Activated gamma-delta T cell (primary cell): Measurements from ENCODE around the gene ITGA8.
"Not testable (repeated sequence)": the region's sequence is repeated elsewhere in the genome, so short reads cannot be mapped to it uniquely, and the experiment has no call there.

Experiments used
- DNase-seq: peaks from one replicate; lab custom pipeline; 2025; lab: John Stamatoyannopoulos, UW

The ITGA8 gene

GRCh38 chr10:15681076-15681475, 38.6 kb downstream of the ITGA8 start:
- DNase-seq: no peak

GRCh38 chr10:15678851-15679250, 40.9 kb downstream of the ITGA8 start:
- no peak for DNase-seq

GRCh38 chr10:15672469-15672868, 47.3 kb downstream of the ITGA8 start:
- DNase-seq: no peak

- DNase-seq: no peak
These were observed 48.8 kb downstream of the ITGA8 start for GRCh38 chr10:15670880-15671279.

- DNase-seq: no peak
These were observed 58.1 kb downstream of the ITGA8 start for GRCh38 chr10:15661574-15661973.

- no peak for DNase-seq
These were observed 58.7 kb downstream of the ITGA8 start for GRCh38 chr10:15660990-15661389.

GRCh38 chr10:15658069-15658702, 61.5 kb downstream of the ITGA8 start:
- no peak for DNase-seq

- DNase-seq: no peak
These were observed 67.0 kb downstream of the ITGA8 start for GRCh38 chr10:15652757-15653156.

GRCh38 chr10:15652117-15652516, 67.6 kb downstream of the ITGA8 start:
- DNase-seq: no peak

- DNase-seq: no peak
These were observed 68.5 kb downstream of the ITGA8 start for GRCh38 chr10:15651175-15651574.

- no peak for DNase-seq
These were observed 77.6 kb downstream of the ITGA8 start for GRCh38 chr10:15642095-15642494.

- DNase-seq: no peak
These were observed 79.1 kb downstream of the ITGA8 start for GRCh38 chr10:15640536-15641085.

GRCh38 chr10:15636446-15636845, 83.3 kb downstream of the ITGA8 start:
- no peak for DNase-seq

GRCh38 chr10:15632456-15633091, 87.1 kb downstream of the ITGA8 start:
- no peak for DNase-seq

- not testable (repeated sequence) for DNase-seq
These were observed 88.5 kb downstream of the ITGA8 start for GRCh38 chr10:15631205-15631604.

GRCh38 chr10:15630353-15630752, 89.4 kb downstream of the ITGA8 start:
- DNase-seq: no peak

GRCh38 chr10:15627617-15628196, 92.0 kb downstream of the ITGA8 start:
- DNase-seq: no peak

- no peak for DNase-seq
These were observed 92.8 kb downstream of the ITGA8 start for GRCh38 chr10:15626937-15627336.

- no peak for DNase-seq
These were observed 94.5 kb downstream of the ITGA8 start for GRCh38 chr10:15625261-15625660.

- DNase-seq: no peak
These were observed 95.1 kb downstream of the ITGA8 start for GRCh38 chr10:15624401-15625196.

GRCh38 chr10:15620836-15621515, 98.7 kb downstream of the ITGA8 start:
- DNase-seq: no peak

GRCh38 chr10:15620337-15620736, 99.4 kb downstream of the ITGA8 start:
- no peak for DNase-seq
